Esophagus muscularis mucosa (tissue), 4 donors: ENCODE results near the gene STRN4. TPM values are rescaled to one million over a fixed set of nuclear protein-coding genes. Genes with fewer than 3 reads are reported as not detected.
"Not testable (repeated sequence)": the region's sequence is repeated elsewhere in the genome, so short reads cannot be mapped to it uniquely, and the experiment has no call there.

ENCODE experiments used
- DNase-seq: peaks from one replicate; pipeline ENCODE4 v3.0.0-alpha.2; 2017; ENCODE audit errors: extremely low spot score
- H3K27ac ChIP-seq, 4 donors: fragments of 200-600 bp; sonication (generic); replicated peaks in 1 of 4; 1 replicate in 3 of 4; 2 replicates in 1 of 4; pipeline ENCODE4 v1.5.1; 2016 to 2019; ENCODE audit warnings: mild to moderate bottlenecking in 1 of 4
- H3K27me3 ChIP-seq, 4 donors: fragments of 200-600 bp; sonication (generic); one replicate each; pipeline versions ENCODE4 v1.5.1 to v1.6.0; 2016 to 2019
- H3K36me3 ChIP-seq, 4 donors: fragments of 200-600 bp; sonication (generic); one replicate each; pipeline ENCODE4 v1.5.1; 2016 to 2019
- H3K4me1 ChIP-seq, 4 donors: fragments of 200-600 bp; sonication (generic); one replicate each; pipeline ENCODE4 v1.5.1; 2016 to 2019
- H3K4me3 ChIP-seq, 4 donors: fragments of 200-600 bp; sonication (generic); 1 replicate in 2 of 4; 2 replicates in 2 of 4; pipeline ENCODE4 v1.5.1; 2016 to 2019; ENCODE audit warnings: mild to moderate bottlenecking in 4 of 4, moderate library complexity in 1 of 4
- H3K9me3 ChIP-seq, 4 donors: fragments of 200-600 bp; sonication (generic); 1 replicate in 3 of 4; 2 replicates in 1 of 4; pipeline ENCODE4 v1.5.1; 2016 to 2019
- CTCF ChIP-seq, 3 experiments: fragments of 200-600 bp in 2 of 3; fragments of 450-650 bp in 1 of 3; sonication (generic) in 2 of 3; IDR thresholded peaks; one replicate each; pipeline ENCODE4 v1.5.1; 2017 to 2019; ENCODE audit warnings: antibody characterized with exemption in 3 of 3, mild to moderate bottlenecking in 2 of 3, moderate library complexity in 1 of 3
- EP300 ChIP-seq: sonication (generic); formaldehyde crosslinking; IDR thresholded peaks from one replicate; pipeline ENCODE4 v1.6.1; 2017; ENCODE audit warnings: antibody characterized with exemption
- POLR2A ChIP-seq: fragments of 450-650 bp; IDR thresholded peaks from one replicate; pipeline ENCODE4 v1.6.1; 2017; ENCODE audit warnings: antibody characterized with exemption, moderate library complexity, mild to moderate bottlenecking, low read depth
- POLR2AphosphoS5 ChIP-seq, 2 donors: sonication (generic); formaldehyde crosslinking; IDR thresholded peaks; one replicate each; pipeline ENCODE4 v1.6.1; 2017; ENCODE audit warnings: antibody characterized with exemption in 2 of 2
- WGBS: methylation state at CpG from one replicate; pipeline ENCODE4 v1.1.5; 2018; 5-methylcytosine and 5-hydroxymethylcytosine counted together
- intact Hi-C: fragments of 100-400 bp; cut with DNase I; formaldehyde crosslinking; loops from one replicate; pipeline ENCODE4 v1.15.1; 2023
- total RNA-seq, 4 donors: library from RNA; depleted of rRNA; stranded (reverse); fragments of >200 nt; gene quantifications; one replicate each; pipeline versions ENCODE4 v1.1.0 to v1.2.1, GENCODE V29; 2016

The STRN4 gene
- total RNA-seq, 4 donors from 2014 or later, result 85.2 to 119 (median 101) TPM

GRCh38 chr19:46764817-46765291, 18.6 kb upstream of the STRN4 start:
- H3K4me1 ChIP-seq, result peaks cover 4 to 26% (median 14%) of the 10 kb centered on the region in 4 donors
- no peaks in the 10 kb centered on the region for H3K27me3 ChIP-seq
- WGBS, result 84% methylated on average over 11 of the region's 11 CpGs
- H3K36me3 ChIP-seq, result no peaks in the 10 kb centered on the region
- DNase-seq, result no peak
- H3K27ac ChIP-seq, result no peak overlapping the region
- intact Hi-C loops, result no loop called here
- no peak overlapping the region for H3K4me3 ChIP-seq
- no peak for TF ChIP-seq POLR2AphosphoS5 (IDR thresholded peaks at IDR 0.05)
- H3K9me3 ChIP-seq, result no peaks in the 10 kb centered on the region

GRCh38 chr19:46762245-46762890, 16.1 kb upstream of the STRN4 start:
- no peaks in the 10 kb centered on the region for H3K9me3 ChIP-seq
- 82% methylated on average over 6 of the region's 6 CpGs for WGBS
- intact Hi-C loops, result no loop called here
- H3K4me3 ChIP-seq, result no peak overlapping the region
- peaks cover 0 to 4% (median 2%) of the 10 kb centered on the region in 4 donors for H3K36me3 ChIP-seq
- H3K27me3 ChIP-seq, result no peaks in the 10 kb centered on the region
- peaks cover 4 to 32% (median 27%) of the 10 kb centered on the region in 4 donors for H3K4me1 ChIP-seq
- TF ChIP-seq POLR2A (no peak), EP300 (no peak), POLR2AphosphoS5 (IDR thresholded peaks at IDR 0.05) (no peak), CTCF (IDR thresholded peaks at IDR 0.05) (no peak)
- H3K27ac ChIP-seq, result no peak overlapping the region
- no peak for DNase-seq

- TF ChIP-seq POLR2A, result no peak
- TF ChIP-seq POLR2AphosphoS5 (IDR thresholded peaks at IDR 0.05), result no peak
- TF ChIP-seq EP300, result no peak
- no peak for TF ChIP-seq CTCF (IDR thresholded peaks at IDR 0.05)
- Histone ChIP-seq H3K9me3 (no peaks in the 10 kb centered on the region), H3K27me3 (no peaks in the 10 kb centered on the region), H3K36me3 (peaks cover 0 to 13% (median 10%) of the 10 kb centered on the region in 4 donors), H3K4me1 (peaks cover 4 to 41% (median 33%) of the 10 kb centered on the region in 4 donors), H3K27ac (peak overlapping the region; percentile 60 to 86 (median 73)), H3K4me3 (no peak overlapping the region)
- intact Hi-C loops, result no loop called here
- 43% methylated on average over 5 of the region's 5 CpGs for WGBS
- no peak for DNase-seq
Observed at GRCh38 chr19:46761418-46761831, 15.2 kb upstream of the STRN4 start.

- DNase-seq, H3K27me3 ChIP-seq, H3K4me3 ChIP-seq, intact Hi-C loops, H3K9me3 ChIP-seq: not testable (repeated sequence)
- H3K4me1 ChIP-seq, result peaks cover 4 to 44% (median 36%) of the 10 kb centered on the region in 4 donors
- H3K36me3 ChIP-seq, result peaks cover 0 to 18% (median 14%) of the 10 kb centered on the region in 4 donors
- H3K27ac ChIP-seq, result peak overlapping the region; percentile 60 to 86 (median 73)
- 66% methylated on average over 4 of the region's 4 CpGs for whole genome bisulfite sequencing
Observed at GRCh38 chr19:46760897-46761296, 14.6 kb upstream of the STRN4 start.

GRCh38 chr19:46760363-46760762, 14.1 kb upstream of the STRN4 start:
- peaks cover 0 to 24% (median 20%) of the 10 kb centered on the region in 4 donors for H3K36me3 ChIP-seq
- intact Hi-C loops, result no loop called here
- 90% methylated on average over 5 of the region's 5 CpGs for WGBS
- DNase-seq, result no peak
- H3K4me1 ChIP-seq, result peaks cover 4 to 49% (median 41%) of the 10 kb centered on the region in 4 donors
- no peaks in the 10 kb centered on the region for H3K9me3 ChIP-seq
- peak overlapping the region; percentile 60 to 86 (median 73) for H3K27ac ChIP-seq
- H3K4me3 ChIP-seq, result no peak overlapping the region
- H3K27me3 ChIP-seq, result no peaks in the 10 kb centered on the region
- TF ChIP-seq POLR2A, result no peak

GRCh38 chr19:46759817-46760333, 13.6 kb upstream of the STRN4 start:
- H3K27ac ChIP-seq, result peak overlapping the region; percentile 60 to 86 (median 73)
- intact Hi-C loops, result loop anchor here (10.0 kb wide), 1 partner anchor 235 kb away; no protein-coding TSS in a partner anchor

More at GRCh38 chr19:46759817-46760333, 13.6 kb upstream of the STRN4 start:
- H3K9me3 ChIP-seq, result no peaks in the 10 kb centered on the region
- peaks cover 0 to 25% (median 20%) of the 10 kb centered on the region in 4 donors for H3K36me3 ChIP-seq
- no peak for TF ChIP-seq EP300
- TF ChIP-seq POLR2AphosphoS5 (IDR thresholded peaks at IDR 0.05), result peak; percentile 73 to 81
- DNase-seq, result no peak
- H3K27me3 ChIP-seq, result no peaks in the 10 kb centered on the region
- H3K4me1 ChIP-seq, result peaks cover 2 to 54% (median 46%) of the 10 kb centered on the region in 4 donors
- 64% methylated on average over 7 of the region's 7 CpGs for WGBS
- no peak overlapping the region for H3K4me3 ChIP-seq
